ENCODE data around the gene DNAI1.

DNA sequence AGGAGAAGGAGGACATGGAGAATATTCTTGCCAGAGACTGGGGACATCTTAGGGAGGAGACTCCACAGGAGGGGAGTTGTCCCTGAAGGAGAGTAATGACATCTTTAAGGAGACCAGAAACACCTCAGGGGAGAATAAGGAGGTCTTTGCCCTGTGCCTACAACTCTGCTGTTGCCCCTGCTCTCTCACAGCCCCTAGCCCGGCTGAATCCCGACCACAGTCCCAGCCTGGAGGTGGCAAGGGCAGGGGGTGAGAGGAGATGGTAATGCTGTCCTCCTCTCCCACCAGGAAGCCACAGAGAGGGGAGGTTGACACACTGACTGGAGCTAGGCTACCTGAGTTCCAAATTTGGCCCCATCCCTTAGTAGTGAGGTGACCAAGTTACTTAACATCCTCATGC is 94.4 kb downstream of the DNAI1 start:
- TF ChIP-seq, protein P1, sequence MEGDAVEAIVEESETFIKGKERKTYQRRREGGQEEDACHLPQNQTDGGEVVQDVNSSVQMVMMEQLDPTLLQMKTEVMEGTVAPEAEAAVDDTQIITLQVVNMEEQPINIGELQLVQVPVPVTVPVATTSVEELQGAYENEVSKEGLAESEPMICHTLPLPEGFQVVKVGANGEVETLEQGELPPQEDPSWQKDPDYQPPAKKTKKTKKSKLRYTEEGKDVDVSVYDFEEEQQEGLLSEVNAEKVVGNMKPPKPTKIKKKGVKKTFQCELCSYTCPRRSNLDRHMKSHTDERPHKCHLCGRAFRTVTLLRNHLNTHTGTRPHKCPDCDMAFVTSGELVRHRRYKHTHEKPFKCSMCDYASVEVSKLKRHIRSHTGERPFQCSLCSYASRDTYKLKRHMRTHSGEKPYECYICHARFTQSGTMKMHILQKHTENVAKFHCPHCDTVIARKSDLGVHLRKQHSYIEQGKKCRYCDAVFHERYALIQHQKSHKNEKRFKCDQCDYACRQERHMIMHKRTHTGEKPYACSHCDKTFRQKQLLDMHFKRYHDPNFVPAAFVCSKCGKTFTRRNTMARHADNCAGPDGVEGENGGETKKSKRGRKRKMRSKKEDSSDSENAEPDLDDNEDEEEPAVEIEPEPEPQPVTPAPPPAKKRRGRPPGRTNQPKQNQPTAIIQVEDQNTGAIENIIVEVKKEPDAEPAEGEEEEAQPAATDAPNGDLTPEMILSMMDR (IDR thresholded peaks at IDR 0.05; ENCODE audit: low read length): no peak
- no peak for TF ChIP-seq EZH2 (IDR thresholded peaks at IDR 0.05; ENCODE audit: borderline replicate concordance, low read length)

All from OCI-LY1 (cell line).